IPS-15b (cell line): ENCODE results near the gene KRT72.

Source experiments
- H3K27me3 ChIP-seq: one replicate; pipeline ENCODE4 v1.6.1; 2013; ENCODE audit warnings: low read length; ENCODE audit not compliant: control insufficient read depth, insufficient read depth
- H3K36me3 ChIP-seq: one replicate; pipeline ENCODE4 v1.6.1; 2013; ENCODE audit warnings: low read length; ENCODE audit not compliant: control insufficient read depth, insufficient read depth
- H3K4me1 ChIP-seq: one replicate; pipeline ENCODE4 v1.6.1; 2013; ENCODE audit warnings: mild to moderate bottlenecking, low read length; ENCODE audit not compliant: control insufficient read depth, insufficient read depth
- H3K4me3 ChIP-seq: one replicate; pipeline ENCODE4 v1.5.1; 2013; ENCODE audit warnings: low read depth, low read length
- H3K9ac ChIP-seq: one replicate; pipeline ENCODE4 v1.6.1; 2013; ENCODE audit warnings: low read depth, mild to moderate bottlenecking, low read length
- H3K9me3 ChIP-seq: one replicate; pipeline ENCODE4 v1.6.1; 2013; ENCODE audit warnings: mild to moderate bottlenecking, low read length; ENCODE audit not compliant: control insufficient read depth, insufficient read depth

KRT72 gene

GRCh38 chr12:52582971-52583456, 18.2 kb downstream of the KRT72 start:
- H3K27me3 ChIP-seq = no peaks in the 10 kb centered on the region
- H3K9ac ChIP-seq = no peak overlapping the region
- no peaks in the 10 kb centered on the region for H3K9me3 ChIP-seq
- H3K36me3 ChIP-seq = no peaks in the 10 kb centered on the region
- H3K4me3 ChIP-seq = no peak overlapping the region
- peaks cover 2% of the 10 kb centered on the region for H3K4me1 ChIP-seq

- no peaks in the 10 kb centered on the region for H3K27me3 ChIP-seq
- H3K9ac ChIP-seq = no peak overlapping the region
- H3K9me3 ChIP-seq = no peaks in the 10 kb centered on the region
- peaks cover 2% of the 10 kb centered on the region for H3K4me1 ChIP-seq
- H3K36me3 ChIP-seq = no peaks in the 10 kb centered on the region
- H3K4me3 ChIP-seq = no peak overlapping the region
These were observed 18.8 kb downstream of the KRT72 start for GRCh38 chr12:52582486-52582885.

GRCh38 chr12:52581481-52581880, 19.8 kb downstream of the KRT72 start:
- H3K4me1 ChIP-seq = peaks cover 2% of the 10 kb centered on the region
- no peaks in the 10 kb centered on the region for H3K9me3 ChIP-seq
- no peaks in the 10 kb centered on the region for H3K36me3 ChIP-seq
- H3K9ac ChIP-seq = no peak overlapping the region
- no peaks in the 10 kb centered on the region for H3K27me3 ChIP-seq
- H3K4me3 ChIP-seq = no peak overlapping the region

- no peak overlapping the region for H3K4me3 ChIP-seq
- no peaks in the 10 kb centered on the region for H3K27me3 ChIP-seq
- H3K9ac ChIP-seq = no peak overlapping the region
- no peaks in the 10 kb centered on the region for H3K36me3 ChIP-seq
- no peaks in the 10 kb centered on the region for H3K9me3 ChIP-seq
- peaks cover 2% of the 10 kb centered on the region for H3K4me1 ChIP-seq
These were observed 20.2 kb downstream of the KRT72 start for GRCh38 chr12:52581066-52581465.

GRCh38 chr12:52580496-52580895, 20.8 kb downstream of the KRT72 start:
- Histone ChIP-seq H3K27me3 (no peaks in the 10 kb centered on the region), H3K4me3 (no peak overlapping the region), H3K9me3 (no peaks in the 10 kb centered on the region), H3K9ac (no peak overlapping the region), H3K4me1 (peaks cover 2% of the 10 kb centered on the region), H3K36me3 (no peaks in the 10 kb centered on the region)

- Histone ChIP-seq H3K9ac (no peak overlapping the region), H3K27me3 (no peaks in the 10 kb centered on the region)
These were observed 21.5 kb downstream of the KRT72 start for GRCh38 chr12:52579468-52580465.

GRCh38 chr12:52578469-52578868, 22.8 kb downstream of the KRT72 start:
- Histone ChIP-seq H3K27me3 (no peaks in the 10 kb centered on the region), H3K36me3 (no peaks in the 10 kb centered on the region), H3K4me1 (peaks cover 2% of the 10 kb centered on the region), H3K9ac (no peak overlapping the region), H3K9me3 (no peaks in the 10 kb centered on the region), H3K4me3 (no peak overlapping the region)

More at GRCh38 chr12:52579468-52580465, 21.5 kb downstream of the KRT72 start:
- Histone ChIP-seq H3K9me3 (no peaks in the 10 kb centered on the region), H3K4me3 (no peak overlapping the region), H3K36me3 (no peaks in the 10 kb centered on the region), H3K4me1 (peaks cover 2% of the 10 kb centered on the region)

GRCh38 chr12:52577316-52577715, 23.9 kb downstream of the KRT72 start:
- Histone ChIP-seq H3K9me3 (no peaks in the 10 kb centered on the region), H3K27me3 (no peaks in the 10 kb centered on the region), H3K36me3 (no peaks in the 10 kb centered on the region), H3K4me3 (no peak overlapping the region), H3K9ac (no peak overlapping the region), H3K4me1 (no peaks in the 10 kb centered on the region)

GRCh38 chr12:52575948-52576347, 25.3 kb downstream of the KRT72 start:
- no peaks in the 10 kb centered on the region for H3K27me3 ChIP-seq
- no peak overlapping the region for H3K9ac ChIP-seq

GRCh38 chr12:52575256-52575655, 26.0 kb downstream of the KRT72 start:
- Histone ChIP-seq H3K27me3 (no peaks in the 10 kb centered on the region), H3K4me3 (no peak overlapping the region), H3K9me3 (no peaks in the 10 kb centered on the region), H3K4me1 (no peaks in the 10 kb centered on the region), H3K9ac (no peak overlapping the region), H3K36me3 (no peaks in the 10 kb centered on the region)

More at GRCh38 chr12:52575948-52576347, 25.3 kb downstream of the KRT72 start:
- Histone ChIP-seq H3K9me3 (no peaks in the 10 kb centered on the region), H3K4me1 (no peaks in the 10 kb centered on the region), H3K36me3 (no peaks in the 10 kb centered on the region), H3K4me3 (no peak overlapping the region)

GRCh38 chr12:52573743-52574142, 27.5 kb downstream of the KRT72 start, which contains the start of gene KRT74:
KRT74 (minus strand) TSS chr12:52573843; CDS start chr12:52573777, 66 bp downstream.
- no peak within 1 kb of the TSS for H3K9ac ChIP-seq
- no peaks in the 10 kb centered on the region for H3K4me1 ChIP-seq
- H3K9me3 ChIP-seq = no peaks in the 10 kb centered on the region
- no peaks in the 10 kb centered on the region for H3K27me3 ChIP-seq
- no peaks in the 10 kb centered on the region for H3K36me3 ChIP-seq
- H3K4me3 ChIP-seq = no peak within 1 kb of the TSS

GRCh38 chr12:52573306-52573705, 28.0 kb downstream of the KRT72 start:
- Histone ChIP-seq H3K27me3 (no peaks in the 10 kb centered on the region), H3K36me3 (no peaks in the 10 kb centered on the region), H3K9ac (no peak overlapping the region), H3K4me3 (no peak overlapping the region), H3K9me3 (no peaks in the 10 kb centered on the region), H3K4me1 (no peaks in the 10 kb centered on the region)
